Bone marrow (tissue), 2 donors: ENCODE measurements around the gene DLGAP1.

Experiments used
- DNase-seq, 2 donors: peaks; one replicate each; lab custom pipeline; 2025; lab: John Stamatoyannopoulos, UW

DLGAP1 gene

GRCh38 chr18:4157352-4157751 is 297.8 kb downstream of the DLGAP1 start:
- no peak for DNase-seq

DNA sequence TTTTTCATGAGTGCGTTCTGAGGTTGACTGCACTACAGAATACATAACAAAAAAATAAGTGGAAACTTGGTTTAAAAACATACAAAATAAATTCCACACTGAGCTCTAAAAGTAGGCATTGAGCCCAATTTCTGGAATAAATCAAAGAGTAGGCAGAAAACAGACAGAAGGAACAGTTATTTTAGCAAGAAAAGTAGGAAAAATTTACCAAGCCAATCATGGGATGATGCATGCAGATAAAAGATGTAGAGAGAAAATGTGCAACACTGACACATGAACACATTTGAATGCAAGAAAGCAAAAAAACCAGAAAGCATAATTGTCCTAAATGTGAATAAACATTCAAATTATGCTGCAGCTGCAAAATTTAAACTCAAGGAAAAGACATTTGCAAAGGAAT is 308.3 kb downstream of the DLGAP1 start:
- no peak for DNase-seq

- no peak for DNase-seq
These were observed 310.9 kb downstream of the DLGAP1 start for GRCh38 chr18:4144201-4144600.

- DNase-seq = no peak
These were observed 311.5 kb downstream of the DLGAP1 start for GRCh38 chr18:4143585-4143984.

GRCh38 chr18:4142876-4143275 is 312.2 kb downstream of the DLGAP1 start:
- no peak for DNase-seq

DNA sequence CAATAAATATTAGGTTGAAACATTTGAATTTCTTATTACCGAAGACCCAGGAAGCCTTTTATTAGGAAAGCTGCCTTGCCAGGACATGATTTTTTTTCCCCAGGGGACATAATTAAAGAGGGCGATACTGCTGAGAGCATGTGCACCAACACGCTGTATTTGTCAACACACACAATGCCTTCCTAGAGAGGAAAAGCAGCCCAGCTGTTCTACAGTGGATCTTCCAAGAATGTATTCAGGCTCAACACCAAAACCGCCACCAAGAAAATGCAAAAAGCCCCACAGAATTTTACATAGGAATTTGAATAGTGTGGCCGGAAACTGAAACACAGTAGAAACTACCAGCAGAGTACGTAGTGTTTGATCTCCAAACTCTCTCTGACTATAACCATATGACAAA is 320.4 kb downstream of the DLGAP1 start:
- no peak for DNase-seq

DNA sequence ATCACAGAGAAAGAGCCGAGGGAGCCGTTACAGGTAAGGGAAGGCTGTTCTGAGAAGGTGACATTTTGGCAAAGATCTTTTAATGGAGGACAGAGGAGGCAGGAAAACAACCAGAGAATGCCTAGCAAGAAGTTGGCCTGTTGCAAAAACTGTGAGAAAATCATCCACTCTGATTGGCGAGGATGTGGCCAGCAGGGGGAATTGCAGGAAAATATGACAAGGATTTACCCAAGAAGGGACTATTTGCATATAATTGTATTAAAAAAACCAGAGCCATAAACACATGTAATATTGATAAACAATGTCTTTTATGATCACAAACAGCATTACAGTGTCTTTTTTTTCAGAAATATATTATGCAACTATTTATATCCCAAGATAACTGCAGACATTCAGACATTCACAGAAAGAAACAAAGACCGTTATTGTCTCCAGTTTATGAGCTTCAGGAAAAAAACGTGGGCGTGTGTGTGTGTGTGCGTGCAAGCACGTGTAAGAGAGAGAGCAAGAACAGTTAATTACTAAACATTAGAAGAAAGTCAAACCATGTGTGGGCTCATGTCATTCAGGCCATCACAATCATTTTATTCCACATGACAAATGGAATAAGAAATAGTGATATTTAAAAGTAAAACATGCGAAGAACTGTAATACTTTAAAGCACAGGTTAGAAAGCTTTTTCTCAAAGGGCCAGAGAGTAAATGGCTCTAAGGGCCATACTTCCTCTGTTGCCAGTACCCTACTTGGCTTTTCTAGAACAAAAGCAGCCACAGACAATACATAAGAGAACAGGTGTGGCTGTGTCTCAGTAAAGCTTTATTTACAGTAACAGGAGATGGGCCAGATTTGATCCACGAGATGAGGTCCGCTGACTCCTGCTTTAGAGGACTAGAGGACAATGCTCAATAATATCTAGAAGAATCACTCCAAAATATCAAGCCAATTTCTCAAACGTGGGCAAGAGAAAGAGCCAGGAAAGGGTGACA is 324.1 kb downstream of the DLGAP1 start:
- no peak for DNase-seq

DNA sequence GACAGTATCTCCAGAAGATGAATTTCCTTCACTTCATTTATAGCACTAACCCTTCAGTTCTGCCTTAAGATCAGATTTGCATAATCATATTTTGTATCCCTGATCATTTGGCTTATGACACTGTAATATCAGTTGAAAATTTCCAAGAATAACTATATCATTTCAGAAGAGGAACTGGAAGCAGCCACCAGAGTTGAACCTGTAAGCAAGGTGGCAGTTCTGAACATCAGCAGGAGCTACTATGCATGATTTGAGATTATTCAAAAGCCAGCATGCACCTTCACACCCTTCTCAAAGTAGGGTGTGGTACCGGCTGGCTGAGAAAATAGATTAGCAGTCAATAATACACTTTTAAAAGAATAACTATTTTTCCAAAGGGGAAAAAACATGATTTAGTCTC is 328.2 kb downstream of the DLGAP1 start:
- DNase-seq = no peak

- no peak for DNase-seq
These were observed 329.4 kb downstream of the DLGAP1 start for GRCh38 chr18:4125627-4126230.

- DNase-seq = no peak
These were observed 329.9 kb downstream of the DLGAP1 start for GRCh38 chr18:4125224-4125623.

DNA sequence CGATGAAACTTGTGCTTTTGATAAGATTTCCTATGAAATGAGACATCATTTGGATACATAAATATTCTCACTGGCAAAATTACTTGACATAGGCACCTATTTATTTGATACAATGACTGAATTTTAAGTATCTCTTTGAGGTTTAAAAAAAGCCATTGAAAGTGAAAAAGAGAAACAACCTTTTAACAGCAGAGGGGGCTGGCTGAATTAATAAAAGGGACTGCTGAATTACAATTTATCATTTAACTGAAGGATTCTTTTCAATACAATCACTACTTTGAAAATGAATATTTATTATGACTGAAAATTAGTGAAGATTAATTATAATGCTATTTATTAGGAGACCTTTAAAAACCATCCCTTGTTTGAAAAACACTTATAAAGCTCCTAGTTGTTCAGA is 335.3 kb downstream of the DLGAP1 start:
- no peak for DNase-seq

DNA sequence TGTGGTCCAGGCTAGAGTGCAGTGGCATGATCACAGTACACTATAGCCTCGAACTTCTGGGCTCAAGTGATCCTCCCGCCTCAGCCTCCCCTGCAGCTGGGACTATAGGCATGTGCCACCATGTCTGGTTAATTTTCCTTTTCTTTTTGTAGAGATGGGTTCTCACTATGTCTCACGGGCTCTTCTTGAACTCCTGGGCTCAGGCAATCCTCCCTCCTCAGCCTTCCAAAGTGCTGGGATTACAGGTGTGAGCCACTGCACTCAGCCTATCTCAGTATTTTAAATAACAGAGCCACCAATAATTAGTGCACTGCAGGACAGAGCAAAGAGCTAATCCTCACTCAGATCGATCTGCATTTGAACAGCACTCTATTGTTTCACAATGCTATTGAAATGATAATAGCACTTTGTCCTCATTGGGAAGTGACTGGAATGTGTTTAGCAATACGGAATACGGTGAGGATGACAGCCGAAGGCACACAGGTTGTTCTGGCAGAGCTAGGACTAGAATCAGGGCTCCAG is 335.9 kb downstream of the DLGAP1 start:
- DNase-seq = no peak

DNA sequence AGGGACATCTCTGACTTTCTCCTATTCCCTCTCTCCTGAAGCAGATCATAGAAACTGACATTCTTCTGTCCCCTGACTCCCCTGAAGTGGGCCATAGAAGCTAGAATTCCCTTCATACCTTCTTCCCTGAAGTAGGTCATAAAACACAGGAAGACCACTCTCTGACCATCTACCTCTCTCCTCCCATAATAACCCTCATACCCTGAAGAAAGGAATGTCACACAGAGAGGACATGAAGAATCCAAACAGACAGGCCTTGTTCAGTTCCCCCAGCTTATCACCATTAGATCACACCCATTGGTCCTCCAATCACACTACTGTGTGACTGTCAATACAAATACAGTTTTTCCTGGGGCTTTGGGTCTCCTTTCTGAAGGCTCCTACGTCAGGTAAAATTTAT is 347.1 kb downstream of the DLGAP1 start:
- no peak for DNase-seq

DNA sequence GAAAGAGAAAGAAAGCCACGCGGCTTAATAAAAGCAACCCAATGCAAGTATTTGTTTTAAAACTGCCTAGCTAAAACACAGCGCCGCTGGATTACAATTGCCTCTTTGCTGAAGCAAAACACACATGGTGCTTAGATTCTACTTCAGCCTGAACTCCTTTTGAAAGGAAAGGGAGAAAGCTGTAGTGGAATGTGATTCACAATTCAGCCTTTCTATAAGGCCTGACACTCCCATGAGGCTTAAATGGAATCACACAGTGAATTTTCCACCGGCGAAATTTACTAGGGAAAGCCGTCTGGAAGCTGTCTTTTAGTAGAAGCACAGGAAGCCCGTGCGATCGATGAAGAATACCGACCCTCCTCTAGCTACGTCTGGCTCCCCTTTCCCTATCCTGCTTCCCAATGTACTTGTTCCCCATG is 348.0 kb downstream of the DLGAP1 start:
- DNase-seq = no peak

DNA sequence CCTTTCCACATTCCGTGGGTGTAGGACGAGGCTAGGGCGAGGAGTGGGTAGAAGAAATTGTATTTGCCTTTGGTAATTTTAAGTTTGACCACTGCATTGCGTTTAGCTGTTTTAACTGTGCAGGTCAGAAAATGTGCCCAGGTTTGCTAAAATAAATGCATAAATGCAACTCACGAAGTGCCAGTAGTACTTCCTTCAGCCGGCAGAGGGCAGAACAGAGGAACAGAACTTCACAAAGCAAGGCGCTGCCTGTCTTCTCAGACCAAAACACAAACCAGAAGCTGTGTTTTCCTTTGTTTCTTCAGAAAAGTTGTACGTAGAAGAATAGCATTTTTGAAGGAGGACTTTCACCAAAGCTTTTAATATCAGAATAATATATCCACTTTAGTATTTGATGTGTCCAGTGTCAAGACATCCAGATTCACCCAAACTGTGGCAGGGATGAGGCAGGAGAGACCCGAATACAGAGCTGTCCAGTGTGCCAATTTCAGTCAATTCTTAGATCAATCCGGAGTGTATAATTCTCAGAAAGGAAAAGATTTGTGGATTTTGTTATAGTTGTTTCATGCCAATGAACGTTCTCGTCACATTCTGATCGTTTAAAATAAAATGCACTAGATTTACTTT is 348.6 kb downstream of the DLGAP1 start:
- peak in 1 of 2 donors; percentile 1 for DNase-seq

DNA sequence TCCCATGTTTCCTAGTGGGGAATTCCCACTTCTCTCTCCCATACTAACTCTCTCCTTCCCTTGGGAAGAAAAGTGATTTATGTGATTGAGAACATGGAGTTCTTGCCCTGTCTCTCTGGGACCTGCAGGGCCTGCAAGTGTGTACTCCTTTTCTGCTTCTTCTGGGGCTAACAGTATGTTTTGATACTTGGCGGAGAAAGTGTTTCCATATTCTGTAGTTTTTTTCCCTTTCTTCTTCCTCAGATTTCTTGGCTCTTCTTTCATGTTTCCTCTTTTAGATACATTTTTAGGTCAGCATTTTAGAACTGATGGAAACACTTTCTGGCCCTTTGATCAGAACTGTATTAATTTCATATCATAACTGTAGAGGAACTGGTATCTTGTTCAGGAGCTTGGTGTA is 352.2 kb downstream of the DLGAP1 start:
- DNase-seq = no peak

DNA sequence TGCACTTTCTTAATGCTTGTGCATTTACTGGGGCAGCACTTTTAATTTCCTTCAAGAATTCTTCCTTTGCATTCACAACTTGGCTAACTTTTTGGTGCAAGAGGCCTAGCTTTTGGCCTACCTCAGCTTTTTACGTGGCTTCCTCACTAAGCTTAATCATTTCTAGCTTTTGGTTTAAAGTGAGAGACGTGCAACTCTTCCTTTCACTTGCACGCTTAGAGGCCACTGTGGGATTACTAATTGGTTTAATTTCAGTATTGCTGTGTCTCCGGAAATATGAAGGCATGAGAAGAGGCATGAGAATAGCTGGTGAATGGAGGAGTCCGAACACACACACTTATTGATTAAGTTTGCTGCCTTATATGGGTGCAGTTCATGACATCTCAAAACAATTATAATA is 354.1 kb downstream of the DLGAP1 start:
- DNase-seq = no peak

DNA sequence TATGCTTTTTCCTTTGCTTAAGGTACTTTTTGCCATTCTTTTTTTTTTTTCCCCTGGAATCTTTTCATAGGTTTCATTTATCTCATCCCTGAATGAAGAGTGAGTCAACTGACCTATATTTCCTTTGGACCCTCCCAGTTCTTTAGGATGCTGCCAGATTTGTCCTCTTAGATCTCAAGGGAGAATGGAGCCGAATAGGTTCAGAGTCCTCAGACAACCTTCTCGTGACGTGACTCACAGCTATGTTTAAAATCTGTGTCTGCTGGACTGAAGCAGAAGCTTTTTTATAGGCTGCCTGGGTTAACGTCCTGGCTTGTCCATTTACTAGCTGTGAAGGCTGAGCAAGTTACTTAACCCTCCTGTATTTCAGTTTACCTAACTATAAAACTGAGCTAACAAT is 358.6 kb downstream of the DLGAP1 start:
- DNase-seq = no peak

DNA sequence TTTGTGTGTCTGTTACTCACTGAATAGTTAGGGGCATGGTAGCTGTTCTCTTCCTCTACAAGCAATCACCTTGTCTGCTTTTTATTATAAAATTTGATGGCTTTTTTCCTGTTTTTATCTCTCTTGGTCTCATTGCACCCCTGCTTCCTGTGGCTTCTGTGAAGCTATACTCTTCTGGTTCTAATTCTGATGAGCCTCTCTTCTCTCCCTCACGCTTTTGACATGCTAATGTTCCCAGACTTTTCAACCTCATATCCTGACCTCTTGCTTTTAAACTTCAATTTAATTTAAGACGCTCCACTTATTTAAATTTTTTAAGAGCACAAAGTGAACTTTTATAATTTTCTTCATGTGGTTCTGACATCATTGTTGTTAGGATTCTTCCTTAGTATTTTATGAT is 361.4 kb downstream of the DLGAP1 start:
- DNase-seq = no peak

DNA sequence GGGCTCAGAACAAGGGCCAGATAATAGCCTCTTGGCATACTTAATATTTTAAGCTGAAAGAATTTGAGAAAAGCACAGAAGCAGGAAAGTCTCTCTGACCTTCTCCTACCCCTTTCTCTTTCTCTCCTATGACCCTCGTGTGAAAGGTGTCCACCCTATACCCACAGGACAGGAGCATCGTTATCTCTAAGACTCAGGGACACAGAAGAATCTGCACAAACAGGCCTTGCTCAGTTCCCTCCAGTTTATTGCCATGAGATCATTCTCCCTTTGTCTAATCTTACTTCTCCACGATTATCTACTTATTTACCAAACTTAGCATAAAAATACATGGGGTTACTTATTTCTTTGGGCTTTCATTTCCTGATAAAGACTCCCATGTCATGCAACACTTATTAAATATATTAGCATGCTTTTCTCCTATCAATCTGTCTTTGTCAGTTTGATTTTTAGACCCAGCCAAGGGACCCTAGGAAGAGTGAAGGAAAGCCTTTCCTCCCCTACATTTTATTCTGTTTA is 370.7 kb downstream of the DLGAP1 start:
- DNase-seq = no peak

GRCh38 chr18:4078246-4078645 is 376.9 kb downstream of the DLGAP1 start:
- no peak for DNase-seq

DNA sequence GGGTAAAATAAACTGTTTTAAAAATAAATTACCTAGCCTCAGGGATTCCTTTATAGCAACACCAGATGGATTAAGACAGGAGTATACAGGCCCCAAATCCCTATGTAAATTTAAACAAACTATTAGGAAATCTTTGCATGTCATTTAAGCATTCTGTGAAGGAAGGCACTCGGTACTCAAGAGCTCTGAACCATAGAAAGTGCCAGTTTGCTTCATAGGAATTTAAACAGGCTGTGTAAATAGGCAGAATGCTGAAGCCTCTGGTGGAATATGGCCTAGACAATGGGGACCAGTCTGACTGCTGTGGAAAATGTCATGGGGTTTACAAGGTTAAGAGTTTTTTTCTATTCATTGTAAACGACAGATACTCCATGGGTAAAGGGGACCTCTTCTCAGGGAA is 377.4 kb downstream of the DLGAP1 start:
- no peak for DNase-seq

- no peak for DNase-seq
These were observed 377.9 kb downstream of the DLGAP1 start for GRCh38 chr18:4077204-4077603.
